GM23338 (cell line): Measurements from ENCODE around the gene UNC13C. TPM values are rescaled to one million over a fixed set of nuclear protein-coding genes. Genes with fewer than 3 reads are reported as not detected.

ENCODE experiments used
- ATAC-seq: fragments of 200-7000 bp; cut with Tn5 transposase; 3 replicates; pipeline ENCODE4 v1.9.1; 2020
- DNase-seq: peaks from one replicate; pipeline ENCODE4 v3.0.0-alpha.2; 2015; ENCODE audit warnings: low spot score
- H2AFZ ChIP-seq: fragments of 200-600 bp; sonication (generic); 2 replicates; pipeline ENCODE4 v1.8.0; 2016; ENCODE audit warnings: antibody characterized with exemption, mild to moderate bottlenecking, moderate library complexity
- H3F3A ChIP-seq: fragments of 200-600 bp; sonication (generic); replicated peaks from 2 replicates; pipeline ENCODE4 v1.8.0; 2017; ENCODE audit warnings: antibody characterized with exemption, mixed run types, low read depth
- H3K27ac ChIP-seq: fragments of 200-600 bp; sonication (generic); 2 replicates; pipeline ENCODE4 v1.6.1; 2016; ENCODE audit warnings: low read depth
- H3K27me3 ChIP-seq: fragments of 200-600 bp; sonication (generic); 2 replicates; pipeline ENCODE4 v1.8.0; 2016; ENCODE audit warnings: mild to moderate bottlenecking, mixed run types, moderate library complexity; ENCODE audit not compliant: insufficient read depth
- H3K36me3 ChIP-seq: fragments of 200-600 bp; sonication (generic); 2 replicates; pipeline ENCODE4 v1.8.0; 2016; ENCODE audit warnings: mild to moderate bottlenecking; ENCODE audit not compliant: insufficient read depth
- H3K4me1 ChIP-seq: fragments of 200-600 bp; sonication (generic); 2 replicates; pipeline ENCODE4 v1.8.0; 2016; ENCODE audit warnings: mild to moderate bottlenecking, moderate library complexity; ENCODE audit not compliant: insufficient read depth
- H3K4me2 ChIP-seq: fragments of 200-600 bp; sonication (generic); 2 replicates; pipeline ENCODE4 v1.7.1; 2017; ENCODE audit warnings: mixed run types
- H3K4me3 ChIP-seq: fragments of 200-600 bp; sonication (generic); 2 replicates; pipeline ENCODE4 v1.6.1; 2016; ENCODE audit warnings: mixed run types
- H3K79me2 ChIP-seq: fragments of 200-600 bp; sonication (generic); replicated peaks from 2 replicates; pipeline ENCODE4 v1.8.0; 2017; ENCODE audit warnings: mild to moderate bottlenecking; ENCODE audit not compliant: insufficient read depth
- H3K9me2 ChIP-seq: fragments of 200-600 bp; sonication (generic); 2 replicates; pipeline ENCODE4 v1.8.0; 2017; ENCODE audit not compliant: insufficient read depth
- H4K20me1 ChIP-seq: fragments of 200-600 bp; sonication (generic); replicated peaks from 2 replicates; pipeline ENCODE4 v1.8.0; 2017; ENCODE audit warnings: mild to moderate bottlenecking; ENCODE audit not compliant: insufficient read depth
- H3K27ac Mint-ChIP-seq: 2 replicates; pipeline ENCODE4 v1.8.0; 2020; ENCODE audit warnings: inconsistent platforms, mild to moderate bottlenecking, moderate library complexity, mixed read lengths
- H3K27me3 Mint-ChIP-seq: 3 replicates; pipeline ENCODE4 v1.8.0; 2022; ENCODE audit warnings: low read depth, mild to moderate bottlenecking, moderate library complexity, mixed read lengths, inconsistent platforms; ENCODE audit not compliant: insufficient read depth, poor library complexity
- H3K36me3 Mint-ChIP-seq: 3 replicates; pipeline ENCODE4 v1.8.0; 2021; ENCODE audit warnings: low read depth, mild to moderate bottlenecking, inconsistent platforms, moderate library complexity, mixed read lengths
- H3K4me1 Mint-ChIP-seq: 3 replicates; pipeline ENCODE4 v1.8.0; 2020; ENCODE audit warnings: mild to moderate bottlenecking, inconsistent platforms, mixed read lengths
- H3K4me3 Mint-ChIP-seq: 3 replicates; pipeline ENCODE4 v1.8.0; 2021; ENCODE audit warnings: moderate library complexity, mild to moderate bottlenecking, inconsistent platforms, mixed read lengths
- H3K9me3 Mint-ChIP-seq: 3 replicates; pipeline ENCODE4 v1.8.0; 2020; ENCODE audit warnings: moderate library complexity, mild to moderate bottlenecking, inconsistent platforms, mixed read lengths
- CREB1 ChIP-seq: fragments of 250-450 bp; sonication (Bioruptor Pico); IDR thresholded peaks from 2 replicates; pipeline ENCODE4 v1.5.0; 2020; ENCODE audit warnings: low read depth, mild to moderate bottlenecking, moderate library complexity
- JUNB ChIP-seq: IDR thresholded peaks from one replicate; pipeline ENCODE4 v1.6.1; 2016; ENCODE audit warnings: antibody characterized with exemption; ENCODE audit not compliant: unreplicated experiment
- NANOG ChIP-seq: IDR thresholded peaks from 2 replicates; pipeline ENCODE4 v1.6.1; 2016; ENCODE audit warnings: antibody characterized with exemption, borderline replicate concordance
- ZNF114 ChIP-seq: fragments of 250-450 bp; sonication (Bioruptor Pico); IDR thresholded peaks from 2 replicates; pipeline ENCODE4 v1.5.0; 2020; ENCODE audit warnings: mild to moderate bottlenecking, moderate library complexity
- polyA plus RNA-seq: library from polyadenylated mRNA; unstranded; fragments of >200 nt; fragmentation: Nextera tagmentation; extraction: Ambion mirVana; gene quantifications from 2 replicates; pipeline ENCODE4 v1.2.1, GENCODE V29; 2016
- total RNA-seq: library from RNA; depleted of rRNA; stranded (reverse); fragments of >200 nt; shearing (Covaris generic); gene quantifications from 2 replicates; pipeline ENCODE4 v1.2.3, GENCODE V29; 2014
- TF ChIP-seq, protein P1 (sequence below): fragments of 250-450 bp; sonication (Bioruptor Pico); IDR thresholded peaks from 2 replicates; pipeline ENCODE4 v1.5.0; 2020; ENCODE audit warnings: mild to moderate bottlenecking, moderate library complexity
- TF ChIP-seq, protein P2 (sequence below), 2 experiments: fragments of 200-600 bp in 1 of 2; sonication (generic) in 1 of 2; conservative IDR thresholded peaks; 2 replicates each; pipeline versions ENCODE4 v1.5.1 to v1.6.1; 2016 to 2017; ENCODE audit warnings: antibody characterized with exemption in 2 of 2, low read depth in 2 of 2, mild to moderate bottlenecking in 2 of 2, moderate library complexity in 1 of 2
- TF ChIP-seq, protein P3 (sequence below): IDR thresholded peaks from 2 replicates; pipeline ENCODE4 v1.6.1; 2016; ENCODE audit warnings: antibody characterized with exemption

Gene UNC13C
- total and polyA plus RNA-seq, 2 experiments from 2014 or later: 0.03 TPM; not detected in 1

DNA sequence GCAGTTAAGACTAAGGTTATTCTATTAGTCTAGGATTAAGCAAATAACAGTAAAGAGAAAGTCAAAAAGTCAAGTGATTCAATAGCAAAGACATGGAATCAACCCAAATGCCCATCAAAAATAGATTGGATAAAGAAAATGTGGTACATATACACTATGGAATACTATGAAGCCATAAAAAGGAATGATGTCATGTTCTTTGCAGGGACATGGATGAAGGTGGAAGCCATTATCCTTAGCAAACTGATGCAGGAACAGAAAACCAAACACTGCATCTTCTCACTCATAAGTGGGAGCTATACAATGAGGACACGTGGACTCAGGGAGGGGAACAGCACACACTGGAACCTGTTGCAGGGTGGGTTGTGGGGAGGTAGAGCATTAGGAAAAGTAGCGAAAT, 29.0 kb downstream of the UNC13C start (continued):
- TF ChIP-seq, protein P1, sequence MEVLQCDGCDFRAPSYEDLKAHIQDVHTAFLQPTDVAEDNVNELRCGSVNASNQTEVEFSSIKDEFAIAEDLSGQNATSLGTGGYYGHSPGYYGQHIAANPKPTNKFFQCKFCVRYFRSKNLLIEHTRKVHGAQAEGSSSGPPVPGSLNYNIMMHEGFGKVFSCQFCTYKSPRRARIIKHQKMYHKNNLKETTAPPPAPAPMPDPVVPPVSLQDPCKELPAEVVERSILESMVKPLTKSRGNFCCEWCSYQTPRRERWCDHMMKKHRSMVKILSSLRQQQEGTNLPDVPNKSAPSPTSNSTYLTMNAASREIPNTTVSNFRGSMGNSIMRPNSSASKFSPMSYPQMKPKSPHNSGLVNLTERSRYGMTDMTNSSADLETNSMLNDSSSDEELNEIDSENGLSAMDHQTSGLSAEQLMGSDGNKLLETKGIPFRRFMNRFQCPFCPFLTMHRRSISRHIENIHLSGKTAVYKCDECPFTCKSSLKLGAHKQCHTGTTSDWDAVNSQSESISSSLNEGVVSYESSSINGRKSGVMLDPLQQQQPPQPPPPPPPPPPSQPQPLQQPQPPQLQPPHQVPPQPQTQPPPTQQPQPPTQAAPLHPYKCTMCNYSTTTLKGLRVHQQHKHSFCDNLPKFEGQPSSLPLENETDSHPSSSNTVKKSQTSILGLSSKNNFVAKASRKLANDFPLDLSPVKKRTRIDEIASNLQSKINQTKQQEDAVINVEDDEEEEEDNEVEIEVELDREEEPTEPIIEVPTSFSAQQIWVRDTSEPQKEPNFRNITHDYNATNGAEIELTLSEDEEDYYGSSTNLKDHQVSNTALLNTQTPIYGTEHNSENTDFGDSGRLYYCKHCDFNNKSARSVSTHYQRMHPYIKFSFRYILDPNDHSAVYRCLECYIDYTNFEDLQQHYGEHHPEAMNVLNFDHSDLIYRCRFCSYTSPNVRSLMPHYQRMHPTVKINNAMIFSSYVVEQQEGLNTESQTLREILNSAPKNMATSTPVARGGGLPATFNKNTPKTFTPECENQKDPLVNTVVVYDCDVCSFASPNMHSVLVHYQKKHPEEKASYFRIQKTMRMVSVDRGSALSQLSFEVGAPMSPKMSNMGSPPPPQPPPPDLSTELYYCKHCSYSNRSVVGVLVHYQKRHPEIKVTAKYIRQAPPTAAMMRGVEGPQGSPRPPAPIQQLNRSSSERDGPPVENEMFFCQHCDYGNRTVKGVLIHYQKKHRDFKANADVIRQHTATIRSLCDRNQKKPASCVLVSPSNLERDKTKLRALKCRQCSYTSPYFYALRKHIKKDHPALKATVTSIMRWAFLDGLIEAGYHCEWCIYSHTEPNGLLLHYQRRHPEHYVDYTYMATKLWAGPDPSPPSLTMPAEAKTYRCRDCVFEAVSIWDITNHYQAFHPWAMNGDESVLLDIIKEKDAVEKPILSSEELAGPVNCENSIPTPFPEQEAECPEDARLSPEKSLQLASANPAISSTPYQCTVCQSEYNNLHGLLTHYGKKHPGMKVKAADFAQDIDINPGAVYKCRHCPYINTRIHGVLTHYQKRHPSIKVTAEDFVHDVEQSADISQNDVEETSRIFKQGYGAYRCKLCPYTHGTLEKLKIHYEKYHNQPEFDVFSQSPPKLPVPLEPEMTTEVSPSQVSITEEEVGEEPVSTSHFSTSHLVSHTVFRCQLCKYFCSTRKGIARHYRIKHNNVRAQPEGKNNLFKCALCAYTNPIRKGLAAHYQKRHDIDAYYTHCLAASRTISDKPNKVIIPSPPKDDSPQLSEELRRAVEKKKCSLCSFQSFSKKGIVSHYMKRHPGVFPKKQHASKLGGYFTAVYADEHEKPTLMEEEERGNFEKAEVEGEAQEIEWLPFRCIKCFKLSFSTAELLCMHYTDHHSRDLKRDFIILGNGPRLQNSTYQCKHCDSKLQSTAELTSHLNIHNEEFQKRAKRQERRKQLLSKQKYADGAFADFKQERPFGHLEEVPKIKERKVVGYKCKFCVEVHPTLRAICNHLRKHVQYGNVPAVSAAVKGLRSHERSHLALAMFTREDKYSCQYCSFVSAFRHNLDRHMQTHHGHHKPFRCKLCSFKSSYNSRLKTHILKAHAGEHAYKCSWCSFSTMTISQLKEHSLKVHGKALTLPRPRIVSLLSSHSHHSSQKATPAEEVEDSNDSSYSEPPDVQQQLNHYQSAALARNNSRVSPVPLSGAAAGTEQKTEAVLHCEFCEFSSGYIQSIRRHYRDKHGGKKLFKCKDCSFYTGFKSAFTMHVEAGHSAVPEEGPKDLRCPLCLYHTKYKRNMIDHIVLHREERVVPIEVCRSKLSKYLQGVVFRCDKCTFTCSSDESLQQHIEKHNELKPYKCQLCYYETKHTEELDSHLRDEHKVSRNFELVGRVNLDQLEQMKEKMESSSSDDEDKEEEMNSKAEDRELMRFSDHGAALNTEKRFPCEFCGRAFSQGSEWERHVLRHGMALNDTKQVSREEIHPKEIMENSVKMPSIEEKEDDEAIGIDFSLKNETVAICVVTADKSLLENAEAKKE: no peak
- TF ChIP-seq, protein P2, sequence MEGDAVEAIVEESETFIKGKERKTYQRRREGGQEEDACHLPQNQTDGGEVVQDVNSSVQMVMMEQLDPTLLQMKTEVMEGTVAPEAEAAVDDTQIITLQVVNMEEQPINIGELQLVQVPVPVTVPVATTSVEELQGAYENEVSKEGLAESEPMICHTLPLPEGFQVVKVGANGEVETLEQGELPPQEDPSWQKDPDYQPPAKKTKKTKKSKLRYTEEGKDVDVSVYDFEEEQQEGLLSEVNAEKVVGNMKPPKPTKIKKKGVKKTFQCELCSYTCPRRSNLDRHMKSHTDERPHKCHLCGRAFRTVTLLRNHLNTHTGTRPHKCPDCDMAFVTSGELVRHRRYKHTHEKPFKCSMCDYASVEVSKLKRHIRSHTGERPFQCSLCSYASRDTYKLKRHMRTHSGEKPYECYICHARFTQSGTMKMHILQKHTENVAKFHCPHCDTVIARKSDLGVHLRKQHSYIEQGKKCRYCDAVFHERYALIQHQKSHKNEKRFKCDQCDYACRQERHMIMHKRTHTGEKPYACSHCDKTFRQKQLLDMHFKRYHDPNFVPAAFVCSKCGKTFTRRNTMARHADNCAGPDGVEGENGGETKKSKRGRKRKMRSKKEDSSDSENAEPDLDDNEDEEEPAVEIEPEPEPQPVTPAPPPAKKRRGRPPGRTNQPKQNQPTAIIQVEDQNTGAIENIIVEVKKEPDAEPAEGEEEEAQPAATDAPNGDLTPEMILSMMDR (conservative IDR thresholded peaks at IDR 0.05; ENCODE audit: low read depth in 2 of 2): no peak
- no peak for TF ChIP-seq ZNF114

GRCh38 chr15:54011656-54012055, 33.4 kb downstream of the UNC13C start:
- Mint-ChIP-seq H3K27ac (no peak overlapping the region), H3K4me3 (no peak overlapping the region), H3K9me3 (peaks cover 35% of the 10 kb centered on the region), H3K27me3 (peaks cover 2% of the 10 kb centered on the region), H3K4me1 (peaks cover 7% of the 10 kb centered on the region; the same call in 2 of the 3 replicates), H3K36me3 (no peaks in the 10 kb centered on the region)
- Histone ChIP-seq H3K9me2 (no peaks in the 10 kb centered on the region), H3F3A (no peaks in the 10 kb centered on the region), H3K4me3 (no peak overlapping the region), H3K4me2 (no peak overlapping the region), H3K27me3 (no peaks in the 10 kb centered on the region), H3K79me2 (no peaks in the 10 kb centered on the region), H3K4me1 (no peaks in the 10 kb centered on the region), H3K27ac (no peak overlapping the region), H3K36me3 (peaks cover 4% of the 10 kb centered on the region; the same call in 1 of the 2 replicates), H4K20me1 (no peaks in the 10 kb centered on the region), H2AFZ (no peak overlapping the region)
- DNase-seq (no peak), ATAC-seq (no peak)
- TF ChIP-seq, protein P3, sequence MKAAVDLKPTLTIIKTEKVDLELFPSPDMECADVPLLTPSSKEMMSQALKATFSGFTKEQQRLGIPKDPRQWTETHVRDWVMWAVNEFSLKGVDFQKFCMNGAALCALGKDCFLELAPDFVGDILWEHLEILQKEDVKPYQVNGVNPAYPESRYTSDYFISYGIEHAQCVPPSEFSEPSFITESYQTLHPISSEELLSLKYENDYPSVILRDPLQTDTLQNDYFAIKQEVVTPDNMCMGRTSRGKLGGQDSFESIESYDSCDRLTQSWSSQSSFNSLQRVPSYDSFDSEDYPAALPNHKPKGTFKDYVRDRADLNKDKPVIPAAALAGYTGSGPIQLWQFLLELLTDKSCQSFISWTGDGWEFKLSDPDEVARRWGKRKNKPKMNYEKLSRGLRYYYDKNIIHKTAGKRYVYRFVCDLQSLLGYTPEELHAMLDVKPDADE: no peak
- TF ChIP-seq JUNB (no peak), NANOG (no peak), CREB1 (CRISPR knock-in tag) (no peak)
- TF ChIP-seq, protein P2 (conservative IDR thresholded peaks at IDR 0.05; ENCODE audit: low read depth in 2 of 2): no peak
